HG02884 (cell line): ENCODE results near the gene GALNT4.

Source experiments
- ATAC-seq: cut with Tn5 transposase; IDR thresholded peaks from one replicate; pipeline ENCODE4 v1.9.1; 2021; ENCODE audit warnings: mild to moderate bottlenecking, moderate library complexity; ENCODE audit not compliant: unreplicated experiment

GALNT4 gene

GRCh38 chr12:89524541-89525304 is at the start of gene GALNT4:
TSS of gene GALNT4 (minus strand) at chr12:89524796. CDS start at chr12:89524549, 247 bp downstream.
- ATAC-seq = peak; percentile 73

- no peak for ATAC-seq
These were observed 48.6 kb upstream of the GALNT4 start for GRCh38 chr12:89573051-89573810.

- ATAC-seq = no peak
These were observed 47.0 kb upstream of the GALNT4 start for GRCh38 chr12:89571491-89572195.

- no peak for ATAC-seq
These were observed 43.9 kb upstream of the GALNT4 start for GRCh38 chr12:89568484-89568883.

- no peak for ATAC-seq
These were observed 43.2 kb upstream of the GALNT4 start for GRCh38 chr12:89567691-89568239.

GRCh38 chr12:89566615-89567014 is 42.0 kb upstream of the GALNT4 start:
- peak; percentile 59 for ATAC-seq

- no peak for ATAC-seq
These were observed 40.4 kb upstream of the GALNT4 start for GRCh38 chr12:89565002-89565401.

- ATAC-seq = no peak
These were observed 35.2 kb upstream of the GALNT4 start for GRCh38 chr12:89559753-89560152.

- no peak for ATAC-seq
These were observed 32.4 kb upstream of the GALNT4 start for GRCh38 chr12:89556976-89557375.

GRCh38 chr12:89552376-89552775 is 27.8 kb upstream of the GALNT4 start:
- no peak for ATAC-seq

- ATAC-seq = no peak
These were observed 27.2 kb upstream of the GALNT4 start for GRCh38 chr12:89551747-89552146.

GRCh38 chr12:89547101-89547500 is 22.5 kb upstream of the GALNT4 start:
- no peak for ATAC-seq

- no peak for ATAC-seq
These were observed 21.6 kb upstream of the GALNT4 start for GRCh38 chr12:89546151-89546550.

GRCh38 chr12:89544681-89545184 is 20.1 kb upstream of the GALNT4 start:
- no peak for ATAC-seq

GRCh38 chr12:89544022-89544421 is 19.4 kb upstream of the GALNT4 start:
- no peak for ATAC-seq

GRCh38 chr12:89542912-89543592 is 18.5 kb upstream of the GALNT4 start:
- ATAC-seq = peak; percentile 89

GRCh38 chr12:89542236-89542635 is 17.6 kb upstream of the GALNT4 start:
- no peak for ATAC-seq

- no peak for ATAC-seq
These were observed 16.0 kb upstream of the GALNT4 start for GRCh38 chr12:89540586-89540985.

- ATAC-seq = no peak
These were observed 15.0 kb upstream of the GALNT4 start for GRCh38 chr12:89539426-89540223.

GRCh38 chr12:89538897-89539296 is 14.3 kb upstream of the GALNT4 start:
- no peak for ATAC-seq
